ENCODE results near the gene WTIP. TPM values are rescaled to one million over a fixed set of nuclear protein-coding genes. Genes with fewer than 3 reads are reported as not detected.

Gene WTIP
- total RNA-seq: 24.1 and 65.6 TPM in 2 replicates

GRCh38 chr19:34480971-34481841 lies at the start of gene WTIP:
TSS of gene WTIP (plus strand) at chr19:34481758. CDS start at chr19:34481975, 217 bp downstream.

Other genes starting within 250 kb of the WTIP start
- gene GARRE1, start 227.2 kb upstream of the WTIP start, total RNA-seq: 23.5 and 52.9 TPM in 2 replicates
- gene GPI, start 116.6 kb upstream of the WTIP start, total RNA-seq: 115 and 211 TPM in 2 replicates
- gene PDCD2L, start 77.4 kb upstream of the WTIP start, total RNA-seq: 8.6 and 15.1 TPM in 2 replicates
- 91.1 and 189 TPM in 2 replicates for gene UBA2, start 53.4 kb upstream of the WTIP start, total RNA-seq
- gene SCGB2B2, start 195.4 kb downstream of the WTIP start, total RNA-seq: 0.13 TPM in 1 of 2 replicates, not detected in the other
- 7.4 and 20.2 TPM in 2 replicates for gene ZNF302, start 195.9 kb downstream of the WTIP start, total RNA-seq

Data from bladder microvascular endothelial cell (primary cell).